D721Med (cell line): ENCODE measurements around the gene SLC6A9.

ENCODE experiments used
- DNase-seq: peaks from one replicate; pipeline ENCODE4 v3.0.0; 2011; ENCODE audit warnings: low spot score; ENCODE audit not compliant: insufficient read length
- FAIRE-seq: peaks from 2 replicates; lab custom pipeline; 2011; peaks lifted over from hg19 to GRCh38; lab: Jason Lieb, UNC
- TF ChIP-seq, protein P1 (sequence below): IDR thresholded peaks from 2 replicates; pipeline ENCODE4 v1.5.1; 2012; ENCODE audit warnings: mild to moderate bottlenecking, control low read depth; ENCODE audit not compliant: insufficient read depth; ENCODE audit errors: missing control alignments

The SLC6A9 gene

DNA sequence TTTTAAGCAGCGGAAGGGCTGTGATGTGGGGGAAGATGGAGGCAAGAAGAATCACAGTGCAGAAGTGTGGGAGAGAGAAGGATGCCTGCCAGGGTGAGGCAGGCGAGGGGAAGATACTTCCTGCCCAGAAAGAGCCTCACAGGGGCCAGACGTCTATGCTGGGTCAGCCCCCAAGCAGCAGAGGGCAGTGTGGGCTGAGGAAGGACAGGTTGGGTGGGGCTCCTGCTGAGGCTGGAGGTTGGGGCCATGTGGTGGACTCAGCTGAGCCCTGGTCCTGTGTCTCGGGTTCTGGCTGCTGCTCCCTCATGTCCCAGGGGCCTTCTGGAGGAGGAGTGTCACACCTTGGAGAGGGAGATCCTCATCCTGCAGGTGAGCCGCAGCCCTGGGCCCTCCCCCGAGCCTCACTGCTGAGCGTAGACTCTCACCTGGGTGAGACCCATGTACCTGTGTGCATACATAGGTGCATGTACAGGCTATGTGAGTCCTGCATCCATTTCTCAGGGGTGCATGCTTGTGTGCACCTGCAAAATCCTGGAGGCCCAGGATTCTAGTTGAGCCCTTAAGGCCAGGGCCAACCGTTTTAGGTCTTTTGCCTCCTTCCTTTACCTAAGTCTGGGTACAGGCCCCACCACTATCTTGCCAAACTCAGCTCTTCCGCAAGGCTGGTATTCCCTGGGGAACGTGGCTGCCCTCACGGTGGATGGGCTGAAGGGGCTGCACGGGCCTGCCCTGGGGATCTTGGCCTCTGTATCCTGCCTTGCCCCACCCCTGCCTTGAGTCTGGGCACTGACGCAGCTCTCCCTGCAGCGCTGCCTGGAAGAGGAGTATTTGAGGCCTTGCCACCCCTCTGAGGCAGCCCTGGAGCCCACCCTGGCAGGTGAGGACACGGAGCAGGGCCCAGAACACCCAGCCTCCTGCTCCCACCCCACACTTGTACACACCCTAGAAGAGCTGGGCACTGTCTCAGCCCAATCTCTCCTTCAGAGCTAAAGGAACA, 36.2 kb downstream of the SLC6A9 start:
- FAIRE-seq (no peak), DNase-seq (no peak)
- TF ChIP-seq, protein P1, sequence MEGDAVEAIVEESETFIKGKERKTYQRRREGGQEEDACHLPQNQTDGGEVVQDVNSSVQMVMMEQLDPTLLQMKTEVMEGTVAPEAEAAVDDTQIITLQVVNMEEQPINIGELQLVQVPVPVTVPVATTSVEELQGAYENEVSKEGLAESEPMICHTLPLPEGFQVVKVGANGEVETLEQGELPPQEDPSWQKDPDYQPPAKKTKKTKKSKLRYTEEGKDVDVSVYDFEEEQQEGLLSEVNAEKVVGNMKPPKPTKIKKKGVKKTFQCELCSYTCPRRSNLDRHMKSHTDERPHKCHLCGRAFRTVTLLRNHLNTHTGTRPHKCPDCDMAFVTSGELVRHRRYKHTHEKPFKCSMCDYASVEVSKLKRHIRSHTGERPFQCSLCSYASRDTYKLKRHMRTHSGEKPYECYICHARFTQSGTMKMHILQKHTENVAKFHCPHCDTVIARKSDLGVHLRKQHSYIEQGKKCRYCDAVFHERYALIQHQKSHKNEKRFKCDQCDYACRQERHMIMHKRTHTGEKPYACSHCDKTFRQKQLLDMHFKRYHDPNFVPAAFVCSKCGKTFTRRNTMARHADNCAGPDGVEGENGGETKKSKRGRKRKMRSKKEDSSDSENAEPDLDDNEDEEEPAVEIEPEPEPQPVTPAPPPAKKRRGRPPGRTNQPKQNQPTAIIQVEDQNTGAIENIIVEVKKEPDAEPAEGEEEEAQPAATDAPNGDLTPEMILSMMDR: peak; percentile 27

DNA sequence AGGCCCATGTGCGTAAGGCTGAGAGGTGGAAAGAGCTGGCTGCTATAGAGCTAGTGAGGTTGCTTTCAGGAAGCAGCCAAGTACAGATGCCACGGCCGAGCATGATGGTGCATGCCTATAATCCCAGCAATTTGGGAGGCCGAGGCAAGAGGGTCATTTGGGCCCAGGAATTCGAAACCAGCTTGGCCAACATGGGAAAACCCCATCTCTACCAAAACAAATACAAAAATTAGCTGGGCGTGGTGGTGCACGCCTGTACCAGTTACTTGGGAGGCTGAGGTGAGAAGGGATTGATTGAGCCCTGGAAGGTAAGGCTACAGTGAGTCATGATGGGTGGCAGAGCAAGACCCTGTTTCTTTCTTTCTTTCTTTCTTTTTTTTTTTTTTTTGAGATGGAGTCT, 37.2 kb downstream of the SLC6A9 start:
- FAIRE-seq (no peak), DNase-seq (no peak)
- TF ChIP-seq, protein P1: no peak

DNA sequence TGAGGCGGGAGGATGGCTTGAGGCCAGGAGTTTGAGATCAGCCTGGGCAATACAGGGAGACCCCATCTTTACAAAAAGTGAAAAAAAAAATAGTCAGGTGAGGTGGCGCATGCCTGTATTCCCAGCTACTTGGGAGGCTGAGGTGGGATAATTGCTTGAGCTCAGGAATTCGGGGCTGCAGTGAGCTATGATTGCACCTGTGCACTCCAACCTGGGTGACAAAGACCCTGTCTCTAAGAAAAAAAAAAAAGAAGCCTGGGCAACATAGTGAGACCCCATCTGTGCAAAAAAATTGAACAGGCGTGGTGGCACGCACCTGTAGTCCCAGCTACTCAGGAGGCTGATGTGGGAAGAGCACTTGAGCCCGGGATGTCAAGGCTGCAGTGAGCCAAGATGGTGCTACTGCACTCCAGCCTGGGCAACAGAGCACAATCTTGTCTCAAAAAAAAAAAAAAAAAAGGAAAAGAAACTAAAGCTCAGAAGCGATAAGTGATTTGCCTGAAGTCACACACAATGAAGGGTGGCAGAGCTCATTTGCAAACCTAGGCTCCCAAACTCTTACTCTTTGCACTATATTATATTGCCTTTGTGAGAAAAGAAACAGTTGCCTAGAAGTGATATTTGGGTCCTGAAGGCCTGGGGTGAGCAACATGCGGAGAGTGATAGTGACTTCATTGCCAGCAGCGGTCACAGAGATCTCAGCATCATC, 37.9 kb downstream of the SLC6A9 start:
- DNase-seq: no peak
- FAIRE-seq: no peak
- TF ChIP-seq, protein P1: no peak

DNA sequence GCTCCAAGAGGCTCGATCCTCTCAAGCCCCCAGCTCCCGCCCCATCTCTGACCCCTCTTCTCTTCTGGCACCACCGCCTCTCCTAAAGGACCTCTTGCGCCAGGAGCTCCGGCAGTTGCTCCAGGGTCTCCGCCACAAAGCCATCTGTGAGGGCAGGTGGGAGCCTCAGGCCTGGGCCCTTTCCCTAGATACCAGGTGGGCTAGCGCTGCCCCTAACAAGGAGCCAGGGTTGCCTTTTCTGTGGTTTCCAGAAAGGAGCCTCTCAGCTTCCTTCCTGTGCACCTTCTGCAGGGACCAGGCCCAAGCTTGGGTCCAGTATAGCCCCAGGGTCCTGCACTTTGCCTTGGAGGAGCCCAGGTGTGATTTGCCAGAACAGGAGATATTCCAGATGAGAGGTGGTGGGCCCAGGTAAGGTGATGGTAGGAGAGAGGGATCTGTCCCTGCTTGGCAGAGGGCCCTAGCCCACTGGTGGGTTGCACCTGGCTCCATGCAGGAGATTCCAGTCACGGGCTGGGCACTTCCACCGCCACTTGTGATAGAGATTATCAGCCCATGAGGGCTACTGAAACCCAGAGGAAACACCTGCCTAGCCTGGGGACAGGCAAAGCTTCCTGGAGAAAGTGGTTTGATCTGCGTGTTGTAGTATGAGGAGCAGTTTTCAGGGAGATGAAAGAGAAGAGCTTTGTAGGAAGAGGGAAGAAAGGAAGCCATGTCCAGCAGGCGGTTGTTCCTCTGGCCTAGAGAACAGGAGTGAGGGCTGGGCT, 38.8 kb downstream of the SLC6A9 start:
- no peak for FAIRE-seq
- no peak for DNase-seq
- TF ChIP-seq, protein P1: no peak

DNA sequence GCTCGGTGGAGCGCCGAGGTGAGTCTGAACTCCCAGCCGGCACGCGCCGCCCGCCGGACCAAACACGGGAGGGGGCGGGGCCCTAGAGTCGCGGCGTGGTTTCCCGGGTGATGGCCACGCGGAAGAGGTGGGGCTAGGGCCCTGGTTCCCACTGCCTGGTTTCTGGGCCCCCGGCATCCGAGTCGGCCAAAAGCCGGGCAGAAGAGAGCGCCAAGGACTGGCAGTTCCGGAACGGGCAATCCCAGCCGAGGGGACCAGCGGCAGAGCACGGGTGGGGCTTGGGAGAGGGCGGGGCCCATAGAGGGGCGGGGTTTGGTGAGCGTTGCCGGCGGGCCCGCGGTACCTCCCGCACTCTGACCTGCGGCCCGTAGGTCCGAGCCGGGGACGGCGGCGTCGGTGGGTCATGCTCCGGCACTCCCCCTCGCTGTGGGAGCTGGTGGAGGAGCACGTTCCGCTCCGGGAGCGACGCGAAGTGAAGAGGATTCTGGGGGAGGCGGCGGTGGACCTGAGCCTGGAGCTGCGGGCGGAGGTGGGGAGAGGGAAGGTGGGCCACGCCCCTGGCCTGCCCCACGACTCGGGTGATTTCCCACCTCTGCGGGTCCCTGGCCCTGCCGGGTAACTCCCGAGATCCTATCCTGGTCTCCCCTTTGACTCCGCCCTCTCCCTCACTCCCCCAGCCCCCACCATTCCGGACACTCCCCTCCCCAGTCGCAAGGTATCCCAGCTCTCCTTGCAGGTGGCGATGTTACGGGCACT, 39.6 kb downstream of the SLC6A9 start, which contains the start of gene CCDC24:
CCDC24 (plus strand) TSS at position 124 of the 756 bp plus-strand sequence; CDS start at position 404, 280 bp downstream.
- FAIRE-seq: no peak
- peak; percentile 82 for DNase-seq
- TF ChIP-seq, protein P1: no peak

DNA sequence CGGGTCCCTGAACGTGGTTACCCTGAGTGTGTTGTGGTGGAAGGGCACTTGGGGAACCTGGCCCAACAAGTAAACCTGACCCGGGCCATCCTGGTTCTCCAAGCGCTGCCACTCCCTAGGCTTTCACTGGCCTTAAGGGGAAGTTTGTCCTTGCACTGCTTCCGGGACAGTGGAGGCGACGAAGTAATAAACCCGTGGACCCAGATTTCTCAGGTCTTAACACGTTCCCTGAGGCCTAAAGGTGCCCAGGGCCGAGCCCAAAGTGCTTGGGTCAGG, 40.1 kb downstream of the SLC6A9 start:
- no peak for DNase-seq
- FAIRE-seq: no peak
- TF ChIP-seq, protein P1: no peak
